Testis (tissue), 2 donors: ENCODE measurements around the gene SLC22A9.
"Not testable (repeated sequence)": the region's sequence is repeated elsewhere in the genome, so short reads cannot be mapped to it uniquely, and the experiment has no call there.

Experiments
- POLR2A ChIP-seq: fragments of 450-650 bp; IDR thresholded peaks from one replicate; pipeline ENCODE4 v1.6.1; 2017; ENCODE audit warnings: antibody characterized with exemption, mild to moderate bottlenecking, moderate library complexity
- TF ChIP-seq, protein P1 (sequence below), 3 experiments: fragments of 450-650 bp in 2 of 3; fragments of 200-600 bp in 1 of 3; sonication (generic) in 1 of 3; IDR thresholded peaks; one replicate each; pipeline ENCODE4 v1.5.1; 2016 to 2019; ENCODE audit warnings: antibody characterized with exemption in 3 of 3, mild to moderate bottlenecking in 2 of 3, moderate library complexity in 1 of 3

DNA sequence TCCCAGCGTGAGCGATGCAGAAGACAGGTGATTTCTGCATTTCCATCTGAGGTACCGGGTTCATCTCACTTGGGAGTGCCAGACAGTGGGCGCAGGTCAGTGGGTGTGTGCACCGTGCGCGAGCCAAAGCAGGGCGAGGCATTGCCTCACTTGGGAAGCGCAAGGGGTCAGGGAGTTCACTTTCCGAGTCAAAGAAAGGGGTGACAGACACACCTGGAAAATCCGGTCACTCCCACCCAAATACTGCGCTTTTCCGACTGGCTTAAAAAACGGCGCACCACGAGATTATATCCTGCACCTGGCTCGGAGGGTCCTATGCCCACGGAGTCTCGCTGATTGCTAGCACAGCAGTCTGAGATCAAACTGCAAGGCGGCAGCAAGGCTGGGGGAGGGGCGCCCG is 65.8 kb downstream of the SLC22A9 start:
- TF ChIP-seq, protein P1, sequence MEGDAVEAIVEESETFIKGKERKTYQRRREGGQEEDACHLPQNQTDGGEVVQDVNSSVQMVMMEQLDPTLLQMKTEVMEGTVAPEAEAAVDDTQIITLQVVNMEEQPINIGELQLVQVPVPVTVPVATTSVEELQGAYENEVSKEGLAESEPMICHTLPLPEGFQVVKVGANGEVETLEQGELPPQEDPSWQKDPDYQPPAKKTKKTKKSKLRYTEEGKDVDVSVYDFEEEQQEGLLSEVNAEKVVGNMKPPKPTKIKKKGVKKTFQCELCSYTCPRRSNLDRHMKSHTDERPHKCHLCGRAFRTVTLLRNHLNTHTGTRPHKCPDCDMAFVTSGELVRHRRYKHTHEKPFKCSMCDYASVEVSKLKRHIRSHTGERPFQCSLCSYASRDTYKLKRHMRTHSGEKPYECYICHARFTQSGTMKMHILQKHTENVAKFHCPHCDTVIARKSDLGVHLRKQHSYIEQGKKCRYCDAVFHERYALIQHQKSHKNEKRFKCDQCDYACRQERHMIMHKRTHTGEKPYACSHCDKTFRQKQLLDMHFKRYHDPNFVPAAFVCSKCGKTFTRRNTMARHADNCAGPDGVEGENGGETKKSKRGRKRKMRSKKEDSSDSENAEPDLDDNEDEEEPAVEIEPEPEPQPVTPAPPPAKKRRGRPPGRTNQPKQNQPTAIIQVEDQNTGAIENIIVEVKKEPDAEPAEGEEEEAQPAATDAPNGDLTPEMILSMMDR (IDR thresholded peaks at IDR 0.05): not testable (repeated sequence)
- TF ChIP-seq POLR2A: not testable (repeated sequence)
